Erythroblast (primary cell): ENCODE results near the gene MAG.

Experiments used
- GATA1 ChIP-seq: IDR thresholded peaks from 2 replicates; pipeline ENCODE4 v1.6.1; 2011; ENCODE audit warnings: low read depth, mild to moderate bottlenecking, control low read depth, low read length, moderate library complexity
- POLR2A ChIP-seq: IDR thresholded peaks from 2 replicates; pipeline ENCODE4 v1.6.1; 2011; ENCODE audit warnings: mild to moderate bottlenecking, low read length

- TF ChIP-seq POLR2A = no peak
- TF ChIP-seq GATA1 = no peak
Observed at GRCh38 chr19:35271546-35271945, 20.4 kb upstream of the MAG start.
